ENCODE data around the gene CD69.

GRCh38 chr12:9794484-9795093 is 33.9 kb upstream of the CD69 start:
- TF ChIP-seq CTCF (IDR thresholded peaks at IDR 0.05), result no peak
- TF ChIP-seq POLR2AphosphoS5 (IDR thresholded peaks at IDR 0.05), result no peak
- no peak for TF ChIP-seq POLR2A (IDR thresholded peaks at IDR 0.05)
- no peak for TF ChIP-seq EP300 (IDR thresholded peaks at IDR 0.05)
